22Rv1 (cell line): ENCODE results near the gene MYMK.

Experiments
- CTCF ChIP-seq: fragments of 450-650 bp; IDR thresholded peaks from 2 replicates; pipeline ENCODE4 v1.5.1; 2017; ENCODE audit warnings: mild to moderate bottlenecking
- ZFX ChIP-seq: fragments of 450-650 bp; IDR thresholded peaks from 2 replicates; pipeline ENCODE4 v1.6.1; 2017; ENCODE audit warnings: antibody characterized with exemption, borderline replicate concordance

- TF ChIP-seq CTCF (no peak), ZFX (no peak)
These were observed 17.4 kb downstream of the MYMK start for GRCh38 chr9:133507246-133507965.
